Mesendoderm (in vitro differentiated cells): ENCODE data around the gene ESYT1.

ENCODE experiments used
- DNase-seq: peaks from one replicate; pipeline ENCODE4 v3.0.0; 2013
- H2AK5ac ChIP-seq: 2 replicates; pipeline ENCODE4 v1.6.1; 2013; ENCODE audit warnings: low read length, inconsistent platforms
- H2BK120ac ChIP-seq: 2 replicates; pipeline ENCODE4 v1.6.1; 2013; ENCODE audit warnings: low read depth, mild to moderate bottlenecking, low read length, moderate library complexity, mixed read lengths
- H2BK15ac ChIP-seq: replicated peaks from 2 replicates; pipeline ENCODE4 v1.6.1; 2013; ENCODE audit warnings: low read depth, mild to moderate bottlenecking, moderate library complexity
- H2BK5ac ChIP-seq: 2 replicates; pipeline ENCODE4 v1.6.1; 2013; ENCODE audit warnings: low read length, inconsistent platforms
- H3K18ac ChIP-seq: 2 replicates; pipeline ENCODE4 v1.6.1; 2013; ENCODE audit warnings: mild to moderate bottlenecking, low read length, mixed read lengths
- H3K23ac ChIP-seq: one replicate; pipeline ENCODE4 v1.6.1; 2013; ENCODE audit warnings: low read length
- H3K27ac ChIP-seq: 2 replicates; pipeline ENCODE4 v1.5.1; 2013; ENCODE audit warnings: low read depth, mild to moderate bottlenecking, inconsistent platforms, low read length, moderate library complexity
- H3K27me3 ChIP-seq: 2 replicates; pipeline ENCODE4 v1.6.1; 2013; ENCODE audit warnings: low read length, control low read depth, mild to moderate bottlenecking, inconsistent platforms; ENCODE audit not compliant: insufficient read depth, poor library complexity
- H3K36me3 ChIP-seq: 2 replicates; pipeline ENCODE4 v1.6.1; 2013; ENCODE audit warnings: low read length, inconsistent platforms; ENCODE audit not compliant: control insufficient read depth, insufficient read depth
- H3K4ac ChIP-seq: one replicate; pipeline ENCODE4 v1.6.1; 2013; ENCODE audit warnings: low read depth, mild to moderate bottlenecking, low read length, moderate library complexity
- H3K4me1 ChIP-seq: 2 replicates; pipeline ENCODE4 v1.6.1; 2013; ENCODE audit warnings: low read depth, low read length, inconsistent platforms; ENCODE audit not compliant: control insufficient read depth
- H3K4me2 ChIP-seq: 2 replicates; pipeline ENCODE4 v1.6.1; 2013; ENCODE audit warnings: low read length
- H3K4me3 ChIP-seq: 2 replicates; pipeline ENCODE4 v1.5.1; 2013; ENCODE audit warnings: mild to moderate bottlenecking, low read length
- H3K56ac ChIP-seq: one replicate; pipeline ENCODE4 v1.6.1; 2013; ENCODE audit warnings: low read length
- H3K79me1 ChIP-seq: 2 replicates; pipeline ENCODE4 v1.6.1; 2013; ENCODE audit warnings: low read length, inconsistent platforms
- H3K79me2 ChIP-seq: 2 replicates; pipeline ENCODE4 v1.6.1; 2013; ENCODE audit warnings: mild to moderate bottlenecking, low read length; ENCODE audit not compliant: control insufficient read depth, insufficient read depth
- H3K9ac ChIP-seq: 2 replicates; pipeline ENCODE4 v1.6.1; 2013; ENCODE audit warnings: low read length, inconsistent platforms
- H4K5ac ChIP-seq: one replicate; pipeline ENCODE4 v1.6.1; 2013; ENCODE audit warnings: low read length
- H4K8ac ChIP-seq: one replicate; pipeline ENCODE4 v1.6.1; 2013; ENCODE audit warnings: low read depth, mild to moderate bottlenecking, control low read depth, low read length, moderate library complexity
- WGBS: extraction: QIAGEN DNeasy Blood & Tissue Kit; methylation state at CpG from one replicate; pipeline ENCODE4 v1.1.7; 2013; ENCODE audit warnings: low lambda C conversion rate, missing lambda C conversion rate; ENCODE audit not compliant: insufficient coverage; ENCODE audit errors: extremely low coverage; 5-methylcytosine and 5-hydroxymethylcytosine counted together

Gene ESYT1

DNA sequence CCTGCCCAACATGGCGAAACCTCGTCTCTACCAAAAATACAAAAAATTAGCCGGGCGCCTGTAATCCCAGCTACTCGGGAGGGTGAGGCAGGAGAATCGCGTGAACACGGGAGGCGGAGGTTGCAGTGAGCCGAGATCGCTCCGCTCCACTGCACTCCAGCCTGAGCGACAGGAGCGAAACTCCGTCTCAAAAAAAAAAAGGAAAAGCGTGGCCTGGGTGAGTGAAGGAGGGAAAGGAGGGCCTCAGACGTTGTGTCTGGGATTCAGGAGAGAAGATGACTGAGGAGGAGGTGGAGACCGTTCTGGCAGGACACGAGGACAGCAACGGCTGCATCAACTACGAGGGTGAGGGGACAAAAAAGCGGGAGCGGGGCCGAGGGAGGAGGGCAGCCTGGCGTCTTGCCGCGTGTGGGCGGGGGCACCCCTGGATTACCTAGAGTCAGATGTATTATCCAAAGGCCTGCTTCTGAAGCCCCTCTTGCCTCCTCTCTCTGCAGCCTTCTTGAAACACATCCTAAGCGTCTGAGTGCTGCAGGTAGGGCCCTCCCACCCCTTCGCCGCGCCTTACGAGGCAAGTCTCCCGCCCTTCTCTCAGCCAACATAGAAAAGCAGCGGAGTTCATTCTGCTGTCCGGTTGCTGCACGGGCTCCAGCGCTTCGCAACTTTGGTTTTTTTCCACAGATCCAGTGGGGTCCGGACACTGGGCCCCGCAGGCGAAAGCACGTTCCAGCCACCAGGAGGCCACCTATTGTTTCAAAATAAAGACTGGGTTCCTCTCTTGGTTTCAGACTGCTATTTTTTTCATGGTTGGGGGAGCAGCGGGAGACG, 29.3 kb downstream of the ESYT1 start:
- H3K27me3 ChIP-seq = no peaks in the 10 kb centered on the region
- peak overlapping the region; percentile 46 for H3K4me2 ChIP-seq
- H2AK5ac ChIP-seq = no peak overlapping the region
- DNase-seq = peak; percentile 96
- H2BK120ac ChIP-seq = no peak overlapping the region
- no peak overlapping the region for H4K8ac ChIP-seq
- peak overlapping the region; percentile 94 for H3K56ac ChIP-seq
- WGBS = no CpG with 5 or more reads among the region's 45 CpGs
- peaks cover 31% of the 10 kb centered on the region for H3K79me2 ChIP-seq
- H2BK5ac ChIP-seq = peak overlapping the region; percentile 23
- H3K4ac ChIP-seq = peak overlapping the region; percentile 85
- H4K5ac ChIP-seq = no peak overlapping the region
- peaks cover 11% of the 10 kb centered on the region for H3K36me3 ChIP-seq
- peak overlapping the region; percentile 74 for H3K23ac ChIP-seq
- peaks cover 13% of the 10 kb centered on the region for H3K79me1 ChIP-seq
- peak overlapping the region; percentile 87 for H3K9ac ChIP-seq
- peak overlapping the region; percentile 27 for H3K4me3 ChIP-seq
- peaks cover 18% of the 10 kb centered on the region for H3K4me1 ChIP-seq
- no peak overlapping the region for H2BK15ac ChIP-seq
- H3K27ac ChIP-seq = peak overlapping the region; percentile 65
- H3K18ac ChIP-seq = peak overlapping the region; percentile 73

- Histone ChIP-seq H3K4me2 (peak within 1 kb of the TSS; percentile 95), H2AK5ac (peak within 1 kb of the TSS; percentile 92), H3K4me1 (peaks cover 19% of the 10 kb centered on the region), H3K56ac (peak within 1 kb of the TSS; percentile 100), H3K79me2 (peaks cover 30% of the 10 kb centered on the region), H3K27me3 (no peaks in the 10 kb centered on the region), H3K4me3 (peak within 1 kb of the TSS; percentile 99), H3K18ac (peak within 1 kb of the TSS; percentile 85), H3K36me3 (peaks cover 14% of the 10 kb centered on the region), H4K5ac (peak within 1 kb of the TSS; percentile 51), H3K4ac (peak within 1 kb of the TSS; percentile 99), H2BK5ac (peak within 1 kb of the TSS; percentile 95), H3K79me1 (peaks cover 12% of the 10 kb centered on the region), H2BK15ac (no peak within 1 kb of the TSS), H3K27ac (peak within 1 kb of the TSS; percentile 83), H2BK120ac (no peak within 1 kb of the TSS), H3K23ac (peak within 1 kb of the TSS; percentile 97), H4K8ac (no peak within 1 kb of the TSS), H3K9ac (peak within 1 kb of the TSS; percentile 100)
- DNase-seq = peak; percentile 99
- WGBS = no CpG with 5 or more reads among the region's 30 CpGs
These were observed 30.2 kb downstream of the ESYT1 start, which contains the start of gene MYL6 for GRCh38 chr12:56158029-56158925. TSS of gene MYL6 (plus strand) at chr12:56158359. CDS start at chr12:56158402, 43 bp downstream.

DNA sequence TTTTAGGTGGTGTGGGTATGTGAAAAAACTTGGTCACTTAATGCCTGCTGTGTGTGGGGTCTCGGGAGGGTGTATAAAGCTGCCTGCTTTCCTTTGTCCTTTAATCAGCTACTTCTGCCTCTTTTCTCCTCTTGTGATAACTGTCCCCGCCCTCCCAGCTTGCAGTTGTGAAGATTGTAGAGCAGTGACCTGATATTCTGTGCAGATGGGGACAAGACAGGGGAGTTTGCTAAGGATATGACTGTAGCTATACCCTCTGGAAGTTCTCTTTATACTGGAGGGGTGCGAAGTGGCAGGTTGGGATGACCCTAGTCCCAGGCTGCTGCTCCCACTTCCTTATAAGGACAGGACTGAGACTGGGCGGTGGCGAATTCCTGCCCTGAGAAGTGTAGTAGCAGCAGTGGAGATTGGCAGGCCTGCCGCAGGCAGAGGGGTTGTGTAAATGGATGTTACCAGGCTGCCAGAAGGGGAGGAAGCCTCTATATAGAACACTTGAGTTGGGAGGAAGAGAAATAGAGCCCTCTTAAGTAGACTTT, 30.9 kb downstream of the ESYT1 start:
- peak overlapping the region; percentile 99 for H3K4ac ChIP-seq
- peak overlapping the region; percentile 95 for H3K4me2 ChIP-seq
- H3K79me2 ChIP-seq = peaks cover 28% of the 10 kb centered on the region
- H3K4me1 ChIP-seq = peaks cover 17% of the 10 kb centered on the region
- H2BK15ac ChIP-seq = no peak overlapping the region
- no peak overlapping the region for H2BK120ac ChIP-seq
- peak overlapping the region; percentile 92 for H2AK5ac ChIP-seq
- H4K8ac ChIP-seq = no peak overlapping the region
- H3K27me3 ChIP-seq = no peaks in the 10 kb centered on the region
- peak overlapping the region; percentile 100 for H3K56ac ChIP-seq
- H3K36me3 ChIP-seq = peaks cover 14% of the 10 kb centered on the region
- H3K79me1 ChIP-seq = peaks cover 10% of the 10 kb centered on the region
- peak; percentile 89 for DNase-seq
- peak overlapping the region; percentile 81 for H2BK5ac ChIP-seq
- peak overlapping the region; percentile 99 for H3K4me3 ChIP-seq
- H3K27ac ChIP-seq = peak overlapping the region; percentile 83
- no peak overlapping the region for H4K5ac ChIP-seq
- H3K23ac ChIP-seq = peak overlapping the region; percentile 92
- WGBS = no CpG with 5 or more reads among the region's 6 CpGs
- peak overlapping the region; percentile 85 for H3K18ac ChIP-seq
- peak overlapping the region; percentile 100 for H3K9ac ChIP-seq

GRCh38 chr12:56159482-56160192, 31.6 kb downstream of the ESYT1 start:
- H2BK15ac ChIP-seq = no peak overlapping the region
- H3K4me1 ChIP-seq = peaks cover 17% of the 10 kb centered on the region
- H3K18ac ChIP-seq = no peak overlapping the region
- H2AK5ac ChIP-seq = no peak overlapping the region
- H4K5ac ChIP-seq = no peak overlapping the region
- H3K79me1 ChIP-seq = peaks cover 10% of the 10 kb centered on the region
- peaks cover 28% of the 10 kb centered on the region for H3K79me2 ChIP-seq
- peaks cover 14% of the 10 kb centered on the region for H3K36me3 ChIP-seq
- no peak overlapping the region for H3K27ac ChIP-seq
- H3K4ac ChIP-seq = no peak overlapping the region
- H3K23ac ChIP-seq = no peak overlapping the region
- DNase-seq = no peak
- peak overlapping the region; percentile 100 for H3K9ac ChIP-seq
- H2BK5ac ChIP-seq = no peak overlapping the region
- H4K8ac ChIP-seq = no peak overlapping the region
- H3K27me3 ChIP-seq = no peaks in the 10 kb centered on the region
- peak overlapping the region; percentile 100 for H3K56ac ChIP-seq
- peak overlapping the region; percentile 99 for H3K4me3 ChIP-seq
- H3K4me2 ChIP-seq = peak overlapping the region; percentile 95
- H2BK120ac ChIP-seq = no peak overlapping the region
- no CpG with 5 or more reads among the region's 8 CpGs for WGBS

GRCh38 chr12:56160193-56160763, 32.2 kb downstream of the ESYT1 start:
- Histone ChIP-seq H3K79me1 (peaks cover 10% of the 10 kb centered on the region), H2AK5ac (no peak overlapping the region), H3K4me1 (peaks cover 17% of the 10 kb centered on the region), H2BK15ac (no peak overlapping the region), H3K18ac (no peak overlapping the region), H3K4ac (no peak overlapping the region), H3K23ac (no peak overlapping the region), H3K4me2 (peak overlapping the region; percentile 95), H4K8ac (no peak overlapping the region), H3K27me3 (no peaks in the 10 kb centered on the region), H3K36me3 (peaks cover 14% of the 10 kb centered on the region), H3K56ac (peak overlapping the region; percentile 100), H2BK5ac (no peak overlapping the region), H3K79me2 (peaks cover 28% of the 10 kb centered on the region), H3K27ac (no peak overlapping the region), H4K5ac (no peak overlapping the region), H3K9ac (peak overlapping the region; percentile 100), H3K4me3 (peak overlapping the region; percentile 7), H2BK120ac (no peak overlapping the region)
- WGBS = no CpG with 5 or more reads among the region's 7 CpGs
- DNase-seq = peak; percentile 21
